Measurements from ENCODE around the gene SNAP29.

The SNAP29 gene

GRCh38 chr22:20875296-20875695 lies 16.5 kb downstream of the SNAP29 start:
- Histone ChIP-seq H3K9ac (no peak overlapping the region), H3K27me3 (ENCODE audit: control insufficient read depth, insufficient read depth, low read length) (no peaks in the 10 kb centered on the region), H3K79me2 (no peaks in the 10 kb centered on the region), H3K4me2 (ENCODE audit: low read length) (no peak overlapping the region), H3K27ac (no peak overlapping the region), H3K36me3 (ENCODE audit: control insufficient read depth, insufficient read depth, low read length) (no peaks in the 10 kb centered on the region), H2AFZ (no peak overlapping the region), H3K4me1 (no peaks in the 10 kb centered on the region), H3K9me3 (ENCODE audit: control insufficient read depth, low read length) (no peaks in the 10 kb centered on the region), H3K4me3 (ENCODE audit: low read depth, low read length) (no peak overlapping the region)
- TF ChIP-seq CTCF (IDR thresholded peaks at IDR 0.05) = no peak

- no peak overlapping the region for H3K4me3 ChIP-seq (ENCODE audit: low read depth, low read length)
- no peaks in the 10 kb centered on the region for H3K36me3 ChIP-seq (ENCODE audit: control insufficient read depth, insufficient read depth, low read length)
- no peaks in the 10 kb centered on the region for H3K79me2 ChIP-seq
- no peak overlapping the region for H3K9ac ChIP-seq
- no peak overlapping the region for H2AFZ ChIP-seq
- no peak overlapping the region for H3K4me2 ChIP-seq (ENCODE audit: low read length)
- H3K9me3 ChIP-seq (ENCODE audit: control insufficient read depth, low read length) = no peaks in the 10 kb centered on the region
- no peaks in the 10 kb centered on the region for H3K4me1 ChIP-seq
- TF ChIP-seq CTCF (IDR thresholded peaks at IDR 0.05) = no peak
- H3K27me3 ChIP-seq (ENCODE audit: control insufficient read depth, insufficient read depth, low read length) = no peaks in the 10 kb centered on the region
- no peak overlapping the region for H3K27ac ChIP-seq
Measured at GRCh38 chr22:20877715-20878114, 18.9 kb downstream of the SNAP29 start.

- H3K4me3 ChIP-seq (ENCODE audit: low read depth, low read length) = no peak overlapping the region
- H3K4me1 ChIP-seq = no peaks in the 10 kb centered on the region
- H3K27ac ChIP-seq = no peak overlapping the region
- no peaks in the 10 kb centered on the region for H3K9me3 ChIP-seq (ENCODE audit: control insufficient read depth, low read length)
- no peak overlapping the region for H3K9ac ChIP-seq
- no peak for TF ChIP-seq CTCF (IDR thresholded peaks at IDR 0.05)
- no peaks in the 10 kb centered on the region for H3K36me3 ChIP-seq (ENCODE audit: control insufficient read depth, insufficient read depth, low read length)
- no peak overlapping the region for H3K4me2 ChIP-seq (ENCODE audit: low read length)
- H3K27me3 ChIP-seq (ENCODE audit: control insufficient read depth, insufficient read depth, low read length) = no peaks in the 10 kb centered on the region
- no peaks in the 10 kb centered on the region for H3K79me2 ChIP-seq
- no peak overlapping the region for H2AFZ ChIP-seq
Measured at GRCh38 chr22:20881231-20881630, 22.4 kb downstream of the SNAP29 start.

- Histone ChIP-seq H3K27ac (no peak overlapping the region), H3K27me3 (ENCODE audit: control insufficient read depth, insufficient read depth, low read length) (no peaks in the 10 kb centered on the region), H3K4me2 (ENCODE audit: low read length) (no peak overlapping the region), H3K9me3 (ENCODE audit: control insufficient read depth, low read length) (no peaks in the 10 kb centered on the region), H3K4me3 (ENCODE audit: low read depth, low read length) (no peak overlapping the region), H3K79me2 (no peaks in the 10 kb centered on the region), H2AFZ (no peak overlapping the region), H3K9ac (no peak overlapping the region), H3K36me3 (ENCODE audit: control insufficient read depth, insufficient read depth, low read length) (no peaks in the 10 kb centered on the region), H3K4me1 (no peaks in the 10 kb centered on the region)
- no peak for TF ChIP-seq CTCF (IDR thresholded peaks at IDR 0.05)
Measured at GRCh38 chr22:20881869-20882815, 23.3 kb downstream of the SNAP29 start.

GRCh38 chr22:20882855-20883254 lies 24.0 kb downstream of the SNAP29 start:
- Histone ChIP-seq H2AFZ (no peak overlapping the region), H3K27me3 (ENCODE audit: control insufficient read depth, insufficient read depth, low read length) (no peaks in the 10 kb centered on the region), H3K4me1 (no peaks in the 10 kb centered on the region), H3K9me3 (ENCODE audit: control insufficient read depth, low read length) (no peaks in the 10 kb centered on the region), H3K9ac (no peak overlapping the region), H3K79me2 (no peaks in the 10 kb centered on the region), H3K36me3 (ENCODE audit: control insufficient read depth, insufficient read depth, low read length) (no peaks in the 10 kb centered on the region), H3K4me3 (ENCODE audit: low read depth, low read length) (no peak overlapping the region), H3K4me2 (ENCODE audit: low read length) (no peak overlapping the region), H3K27ac (no peak overlapping the region)
- no peak for TF ChIP-seq CTCF (IDR thresholded peaks at IDR 0.05)

All from parathyroid adenoma (tissue), 2 donors.